ENCODE results near the gene COMMD1.

Gene COMMD1

GRCh38 chr2:62140426-62141141, 235.1 kb downstream of the COMMD1 start:
- no peak for DNase-seq
- Histone ChIP-seq H3K4me1 (no peaks in the 10 kb centered on the region), H3K9me3 (no peaks in the 10 kb centered on the region), H3K4me3 (ENCODE audit: low read depth, low read length) (no peak overlapping the region), H3K36me3 (no peaks in the 10 kb centered on the region), H3K27me3 (no peaks in the 10 kb centered on the region)
- TF ChIP-seq CTCF (IDR thresholded peaks at IDR 0.05; ENCODE audit: low read depth, low read length): no peak

GRCh38 chr2:62141142-62141740, 235.8 kb downstream of the COMMD1 start:
- no peaks in the 10 kb centered on the region for H3K9me3 ChIP-seq
- no peaks in the 10 kb centered on the region for H3K36me3 ChIP-seq
- H3K27me3 ChIP-seq: no peaks in the 10 kb centered on the region
- no peak overlapping the region for H3K4me3 ChIP-seq (ENCODE audit: low read depth, low read length)
- no peak for TF ChIP-seq CTCF (IDR thresholded peaks at IDR 0.05; ENCODE audit: low read depth, low read length)
- DNase-seq: no peak
- H3K4me1 ChIP-seq: no peaks in the 10 kb centered on the region

DNA sequence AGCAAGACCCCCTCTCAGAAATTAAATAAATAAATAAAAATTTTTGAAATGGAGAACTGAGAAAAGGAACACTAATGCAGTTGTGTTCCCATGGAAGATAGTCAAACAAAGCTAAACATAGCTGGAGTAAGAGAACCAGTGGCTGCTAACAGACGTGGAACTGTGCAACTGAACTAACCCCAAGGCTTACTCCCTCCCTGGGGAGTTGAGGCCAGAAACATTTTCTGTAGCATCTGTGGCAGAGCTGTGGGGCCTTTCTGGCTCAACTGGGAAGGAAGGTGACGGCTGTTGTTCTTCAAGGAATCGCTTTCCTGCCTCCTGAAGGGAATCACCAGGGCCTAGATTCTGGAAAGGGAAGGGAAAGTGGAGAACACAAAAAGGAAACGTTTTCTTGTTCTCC, 236.6 kb downstream of the COMMD1 start:
- no peaks in the 10 kb centered on the region for H3K4me1 ChIP-seq
- no peak for DNase-seq
- TF ChIP-seq CTCF (IDR thresholded peaks at IDR 0.05; ENCODE audit: low read depth, low read length): no peak
- H3K36me3 ChIP-seq: no peaks in the 10 kb centered on the region
- no peaks in the 10 kb centered on the region for H3K27me3 ChIP-seq
- H3K4me3 ChIP-seq (ENCODE audit: low read depth, low read length): no peak overlapping the region
- no peaks in the 10 kb centered on the region for H3K9me3 ChIP-seq

GRCh38 chr2:62143696-62144095, 238.2 kb downstream of the COMMD1 start:
- no peak for TF ChIP-seq CTCF (IDR thresholded peaks at IDR 0.05; ENCODE audit: low read depth, low read length)
- no peaks in the 10 kb centered on the region for H3K9me3 ChIP-seq
- no peak for DNase-seq
- no peaks in the 10 kb centered on the region for H3K27me3 ChIP-seq
- no peaks in the 10 kb centered on the region for H3K4me1 ChIP-seq
- H3K4me3 ChIP-seq (ENCODE audit: low read depth, low read length): no peak overlapping the region
- no peaks in the 10 kb centered on the region for H3K36me3 ChIP-seq

DNA sequence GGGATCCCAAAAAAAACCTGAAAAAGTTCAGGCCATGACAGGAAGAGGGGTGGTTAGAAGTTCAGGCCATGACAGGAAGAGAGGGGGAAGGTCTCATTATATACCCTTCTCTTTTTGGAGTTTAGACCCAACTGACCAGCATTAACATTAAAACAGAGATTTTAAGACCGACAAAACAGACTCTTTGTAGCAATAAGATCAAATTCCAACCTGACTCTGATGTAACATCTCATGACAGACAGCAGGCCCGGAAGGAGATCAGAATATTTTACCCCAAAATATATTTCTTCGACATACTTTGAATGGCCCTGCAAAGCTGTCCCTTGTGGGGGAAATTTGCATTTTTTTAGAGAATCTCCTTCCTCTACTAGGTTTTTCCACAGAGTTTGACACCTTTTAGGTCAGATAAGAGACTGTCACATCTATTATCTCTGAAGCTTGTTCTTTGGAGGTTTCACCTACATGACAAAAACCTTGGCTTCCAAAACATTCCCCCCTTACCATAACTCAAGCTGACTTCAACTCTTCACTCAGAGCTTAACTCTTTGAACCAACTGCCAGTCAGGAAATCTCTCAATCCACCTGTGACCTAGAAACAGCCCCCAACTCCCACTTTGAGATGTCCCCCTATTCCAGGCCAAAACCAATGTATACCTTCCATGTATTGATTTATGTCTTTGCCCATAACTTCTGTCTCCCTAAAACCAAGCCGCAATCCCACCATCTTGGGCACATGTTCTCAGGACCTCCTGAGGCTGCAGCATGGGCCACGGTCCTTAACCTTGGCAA, 239.4 kb downstream of the COMMD1 start:
- Histone ChIP-seq H3K9me3 (no peaks in the 10 kb centered on the region), H3K4me1 (peaks cover 5% of the 10 kb centered on the region), H3K36me3 (no peaks in the 10 kb centered on the region), H3K4me3 (ENCODE audit: low read depth, low read length) (no peak overlapping the region), H3K27me3 (no peaks in the 10 kb centered on the region)
- no peak for DNase-seq
- no peak for TF ChIP-seq CTCF (IDR thresholded peaks at IDR 0.05; ENCODE audit: low read depth, low read length)
